CD4-positive, alpha-beta memory T cell (primary cell): Measurements from ENCODE around the gene SLC66A3. TPM values are rescaled to one million over a fixed set of nuclear protein-coding genes. Genes with fewer than 3 reads are reported as not detected.

Source experiments
- CTCF ChIA-PET: fragments of 350-600 bp; sonication (Branson Sonifier 250); formaldehyde crosslinking; loops from one replicate; lab custom pipeline; 2021; ENCODE audit warnings: inconsistent platforms; ENCODE audit not compliant: partially characterized antibody; lab: Charles Lee
- POLR2A ChIA-PET: fragments of 350-600 bp; sonication (Branson Sonifier 250); formaldehyde crosslinking; loops from one replicate; lab custom pipeline; 2021; ENCODE audit not compliant: partially characterized antibody; lab: Charles Lee
- DNase-seq, 5 donors: peaks; one replicate each; pipeline versions ENCODE4 v3.0.0 to v3.0.0-alpha.2; 2020 to 2022; ENCODE audit warnings: mixed read lengths in 1 of 5
- H3K27ac ChIP-seq: one replicate; pipeline ENCODE4 v1.7.0; 2013; ENCODE audit warnings: low read depth, low read length
- H3K27me3 ChIP-seq: 2 replicates; pipeline ENCODE4 v1.7.0; 2013; ENCODE audit warnings: mild to moderate bottlenecking, low read length, moderate library complexity; ENCODE audit not compliant: insufficient read depth
- H3K36me3 ChIP-seq: 2 replicates; pipeline ENCODE4 v1.7.0; 2013; ENCODE audit warnings: mild to moderate bottlenecking, low read length, moderate library complexity; ENCODE audit not compliant: insufficient read depth
- H3K4me1 ChIP-seq: 2 replicates; pipeline ENCODE4 v1.7.0; 2013; ENCODE audit warnings: mild to moderate bottlenecking, low read length, moderate library complexity; ENCODE audit not compliant: insufficient read depth
- H3K4me3 ChIP-seq, 2 donors: one replicate each; pipeline ENCODE4 v1.7.0; 2013; ENCODE audit warnings: low read length in 2 of 2, mild to moderate bottlenecking in 1 of 2
- H3K9me3 ChIP-seq, 2 donors: one replicate each; pipeline ENCODE4 v1.7.0; 2013; ENCODE audit warnings: low read length in 2 of 2, control low read depth in 1 of 2; ENCODE audit not compliant: control insufficient read depth in 1 of 2
- H3K27ac Mint-ChIP-seq, 7 donors: one replicate each; pipeline ENCODE4 v1.8.0; 2020 to 2021; ENCODE audit warnings: mixed read lengths in 7 of 7, mild to moderate bottlenecking in 6 of 7, inconsistent platforms in 3 of 7, moderate library complexity in 3 of 7
- H3K27me3 Mint-ChIP-seq, 2 donors: one replicate each; pipeline ENCODE4 v1.8.0; 2020 to 2021; ENCODE audit warnings: mixed read lengths in 2 of 2
- H3K36me3 Mint-ChIP-seq, 2 donors: one replicate each; pipeline ENCODE4 v1.8.0; 2020 to 2021; ENCODE audit warnings: mixed read lengths in 2 of 2, inconsistent platforms in 1 of 2, mild to moderate bottlenecking in 1 of 2
- H3K4me1 Mint-ChIP-seq, 4 donors: one replicate each; pipeline ENCODE4 v1.8.0; 2020 to 2021; ENCODE audit warnings: mixed read lengths in 4 of 4, mild to moderate bottlenecking in 1 of 4
- H3K4me3 Mint-ChIP-seq, 8 donors: one replicate each; pipeline ENCODE4 v1.8.0; 2020 to 2021; ENCODE audit warnings: mixed read lengths in 8 of 8, mild to moderate bottlenecking in 7 of 8, moderate library complexity in 6 of 8, inconsistent platforms in 3 of 8
- H3K9me3 Mint-ChIP-seq, 8 donors: one replicate each; pipeline ENCODE4 v1.8.0; 2020 to 2021; ENCODE audit warnings: mixed read lengths in 8 of 8, mild to moderate bottlenecking in 5 of 8, inconsistent platforms in 3 of 8, moderate library complexity in 1 of 8
- intact Hi-C: fragments of 100-400 bp; cut with micrococcal nuclease; formaldehyde crosslinking; loops from one replicate; pipeline ENCODE4 v1.15.1; 2023
- polyA plus RNA-seq, 2 donors: library from polyadenylated mRNA; unstranded; fragments of 300-500 nt; fragmentation: Illumina TruSeq; gene quantifications; one replicate each; pipeline ENCODE4 v1.2.3, GENCODE V29; 2021
- total RNA-seq, 2 experiments: library from RNA; stranded (reverse); gene quantifications; one replicate each; pipeline ENCODE4 v1.2.3, GENCODE V29; 2021

The SLC66A3 gene
- total RNA-seq: 10 to 100 TPM; 27.9 to 33.1 TPM
- 100 to 1,000 TPM in 1 of 2 donors, 10 to 100 TPM in 1; 82.6 to 110 TPM for polyA plus RNA-seq

DNA sequence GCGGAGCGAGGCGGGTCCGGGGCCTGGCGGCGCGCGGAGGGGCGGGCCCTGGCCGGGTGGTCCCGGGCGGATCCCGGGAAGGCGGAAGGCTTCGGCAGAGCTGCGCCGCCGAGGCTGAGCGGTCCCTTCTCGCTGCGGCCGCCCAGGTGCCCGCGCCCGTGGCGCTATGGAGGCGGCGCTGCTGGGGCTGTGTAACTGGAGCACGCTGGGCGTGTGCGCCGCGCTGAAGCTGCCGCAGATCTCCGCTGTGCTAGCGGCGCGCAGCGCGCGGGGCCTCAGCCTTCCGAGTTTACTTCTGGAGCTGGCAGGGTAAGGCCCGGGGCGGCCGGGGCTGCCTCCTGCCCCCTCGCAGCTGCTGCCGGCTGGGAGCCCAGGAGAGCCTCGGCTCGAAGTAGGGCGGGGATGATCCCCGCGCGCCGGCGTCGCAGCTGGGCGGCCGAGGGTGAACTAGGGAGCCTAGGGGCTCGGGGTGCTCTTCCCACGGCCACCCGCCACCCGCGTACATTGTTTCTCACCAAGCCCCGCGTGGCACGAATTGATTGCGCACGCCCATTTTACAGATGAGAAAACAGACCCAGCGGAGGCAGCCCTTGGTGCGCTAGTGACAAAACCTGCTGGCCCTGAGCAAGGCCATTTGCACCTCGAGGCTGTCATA lies at the start of gene SLC66A3:
Gene SLC66A3 (plus strand): TSS at position 87 of the 655 bp plus-strand sequence. CDS start 80 bp downstream, at position 167.
- Mint-ChIP-seq H3K4me1 (peaks cover 8 to 33% (median 26%) of the 10 kb centered on the region in 4 donors), H3K4me3 (peak within 1 kb of the TSS; percentile 81 to 88 (median 86)), H3K27me3 (no peaks in the 10 kb centered on the region), H3K36me3 (peaks cover 0 to 4% of the 10 kb centered on the region in 2 donors), H3K9me3 (no peaks in the 10 kb centered on the region), H3K27ac (peak within 1 kb of the TSS; percentile 85 to 93 (median 88))
- ChIA-PET CTCF (interaction anchor here (1.0 to 5.8 kb wide), 5 partner anchors 23 to 624 kb away, joined by 3 to 53 read pairs (median 3); partner anchors contain the start of gene E2F6), POLR2A (interaction anchor here (0.5 to 4.2 kb wide), 12 partner anchors 12 to 1524 kb away, joined by 3 to 55 read pairs (median 6); partner anchors contain the start of genes E2F6, PDIA6, ROCK2 and YWHAQ)
- H3K36me3 ChIP-seq: no peaks in the 10 kb centered on the region
- peak in 4 of 5 donors; percentile 86 to 90 (median 87) for DNase-seq
- intact Hi-C loops: loop anchor here (1.0 to 10.0 kb wide), 7 partner anchors 25 to 711 kb away; partner anchors contain the start of genes E2F6, ODC1, PDIA6 and ROCK2
- no peaks in the 10 kb centered on the region for H3K9me3 ChIP-seq
- peaks cover 23% of the 10 kb centered on the region for H3K4me1 ChIP-seq
- no peaks in the 10 kb centered on the region for H3K27me3 ChIP-seq
- H3K27ac ChIP-seq: peak within 1 kb of the TSS; percentile 68
- H3K4me3 ChIP-seq: peak within 1 kb of the TSS; percentile 38 to 77

DNA sequence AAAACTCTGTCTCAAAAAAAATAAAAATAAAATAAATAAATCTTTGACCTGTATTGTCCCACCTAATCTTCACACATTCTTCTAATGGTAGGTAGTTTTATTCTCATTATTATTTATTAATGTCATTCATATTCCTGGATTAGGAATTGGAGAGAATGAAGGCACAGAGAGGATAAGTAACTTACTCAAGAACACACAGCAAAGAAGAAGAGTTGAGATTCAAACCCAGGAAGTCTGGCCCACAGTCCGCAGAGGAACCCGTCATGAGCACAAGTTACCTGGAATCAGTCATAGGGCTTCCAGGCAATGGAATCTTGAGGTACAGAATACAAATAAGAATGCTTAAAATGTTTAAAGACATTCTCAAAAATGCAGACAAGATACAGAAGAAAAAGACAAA lies 46.3 kb upstream of the SLC66A3 start:
- no peak for DNase-seq
- Histone ChIP-seq H3K9me3 (no peaks in the 10 kb centered on the region), H3K27me3 (no peaks in the 10 kb centered on the region), H3K4me1 (peaks cover 37% of the 10 kb centered on the region), H3K36me3 (no peaks in the 10 kb centered on the region), H3K4me3 (no peak overlapping the region), H3K27ac (no peak overlapping the region)
- POLR2A ChIA-PET: no interaction called here
- no peaks in the 10 kb centered on the region for H3K27me3 Mint-ChIP-seq
- peaks cover 0 to 11% (median under 1%) of the 10 kb centered on the region in 8 donors for H3K9me3 Mint-ChIP-seq
- H3K27ac Mint-ChIP-seq: no peak overlapping the region
- no peak overlapping the region for H3K4me3 Mint-ChIP-seq
- no peaks in the 10 kb centered on the region for H3K36me3 Mint-ChIP-seq
- intact Hi-C loops: no loop called here
- CTCF ChIA-PET: interaction anchor here (6.3 kb wide), 1 partner anchor 22 kb away, joined by 47 read pairs; a partner anchor contains a TSS
- H3K4me1 Mint-ChIP-seq: peaks cover 21 to 30% (median 23%) of the 10 kb centered on the region in 4 donors

DNA sequence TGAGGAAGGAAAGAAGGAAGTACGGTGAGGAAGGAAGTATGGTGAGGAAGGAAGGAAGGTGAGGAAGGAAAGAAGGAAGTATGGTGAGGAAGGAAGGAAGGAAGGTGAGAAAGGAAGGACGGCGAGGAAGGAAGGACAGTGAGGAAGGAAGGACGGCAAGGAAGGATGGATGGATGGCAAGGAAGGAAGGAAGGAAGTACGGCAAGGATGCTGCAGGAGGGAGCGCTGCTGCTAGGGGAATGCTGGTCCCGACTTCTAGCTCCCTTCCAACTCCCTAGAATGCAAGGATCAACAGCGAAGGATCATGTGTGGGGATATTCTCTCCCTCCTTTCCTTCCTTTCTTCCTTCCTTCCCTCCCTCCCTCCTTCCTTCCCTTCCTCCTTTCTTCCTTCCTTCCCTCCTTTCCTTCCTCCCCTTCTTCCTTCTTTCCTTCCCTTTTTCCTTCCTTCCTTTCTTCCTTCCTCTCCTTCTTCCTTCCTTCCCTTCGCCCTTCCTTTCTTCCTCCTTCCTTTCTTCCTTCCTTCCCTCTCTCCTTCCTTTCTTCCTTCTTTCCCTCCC lies 42.3 kb upstream of the SLC66A3 start:
- Mint-ChIP-seq H3K4me1 (peaks cover 0 to 9% (median 4%) of the 10 kb centered on the region in 4 donors), H3K4me3 (peak overlapping the region in 1 of 8 donors; percentile 39), H3K9me3 (peaks cover 0 to 11% (median under 1%) of the 10 kb centered on the region in 8 donors), H3K27me3 (no peaks in the 10 kb centered on the region), H3K36me3 (no peaks in the 10 kb centered on the region), H3K27ac (peak overlapping the region in 3 of 7 donors; percentile 42 to 85 (median 83))
- Histone ChIP-seq H3K36me3 (no peaks in the 10 kb centered on the region), H3K4me3 (no peak overlapping the region), H3K27me3 (no peaks in the 10 kb centered on the region), H3K9me3 (no peaks in the 10 kb centered on the region), H3K27ac (no peak overlapping the region), H3K4me1 (no peaks in the 10 kb centered on the region)
- CTCF ChIA-PET: no interaction called here
- no peak for DNase-seq
- POLR2A ChIA-PET: no interaction called here
- intact Hi-C loops: no loop called here

DNA sequence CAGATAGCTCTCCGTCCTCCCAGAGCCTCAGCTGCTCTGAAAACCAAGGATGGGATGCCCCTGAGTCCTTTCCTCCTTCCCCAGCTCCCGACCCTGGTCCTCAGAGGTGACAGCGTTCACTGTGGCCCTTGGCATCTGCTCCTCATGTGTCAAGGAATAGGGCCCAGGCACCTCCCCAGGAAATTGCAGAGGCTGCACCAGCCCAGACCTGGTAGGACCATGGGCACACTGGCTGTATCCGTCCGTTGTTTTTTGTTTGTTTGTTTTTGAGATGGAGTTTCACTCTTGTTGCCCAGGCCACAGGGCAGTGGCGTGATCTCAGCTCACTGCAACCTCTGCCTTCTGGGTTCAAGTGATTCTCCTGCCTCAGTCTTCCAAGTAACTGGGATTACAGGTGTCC lies 37.5 kb upstream of the SLC66A3 start:
- CTCF ChIA-PET: interaction anchor here (1.1 to 1.2 kb wide), 2 partner anchors 12 to 282 kb away, joined by 3 to 4 read pairs; no protein-coding TSS in a partner anchor
- intact Hi-C loops: no loop called here

DNA sequence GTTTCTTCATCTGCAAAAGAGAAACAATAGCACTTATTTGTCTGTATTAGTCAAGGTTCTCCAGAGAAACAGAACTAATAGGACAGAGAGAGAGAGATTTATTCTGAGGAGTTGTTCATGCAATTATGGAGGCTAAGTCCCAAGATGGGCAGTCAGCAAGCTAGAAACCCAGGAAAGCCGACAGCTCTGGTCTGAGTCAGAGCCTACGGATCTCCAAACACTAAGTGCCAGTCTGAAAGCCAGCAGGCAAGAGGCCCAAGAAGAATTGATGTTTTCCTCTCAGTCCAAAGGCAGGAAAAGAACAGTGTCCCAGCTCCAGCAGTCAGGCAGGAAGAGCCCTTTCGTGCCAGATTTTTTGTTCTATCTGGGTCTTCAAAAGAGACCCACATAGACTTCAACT lies 36.5 kb upstream of the SLC66A3 start:
- ChIA-PET CTCF (interaction anchor here (0.6 to 2.8 kb wide), 2 partner anchors 10 to 287 kb away, joined by 3 to 19 read pairs; no protein-coding TSS in a partner anchor), POLR2A (no interaction called here)
- Mint-ChIP-seq H3K27me3 (no peaks in the 10 kb centered on the region), H3K27ac (no peak overlapping the region), H3K36me3 (no peaks in the 10 kb centered on the region), H3K4me1 (peaks cover 0 to 3% (median 0%) of the 10 kb centered on the region in 4 donors), H3K4me3 (no peak overlapping the region), H3K9me3 (peaks cover 0 to 1% (median 0%) of the 10 kb centered on the region in 8 donors)
- intact Hi-C loops: no loop called here
- H3K9me3 ChIP-seq: no peaks in the 10 kb centered on the region
- no peak overlapping the region for H3K27ac ChIP-seq
- H3K27me3 ChIP-seq: no peaks in the 10 kb centered on the region
- H3K36me3 ChIP-seq: no peaks in the 10 kb centered on the region
- no peak for DNase-seq
- H3K4me3 ChIP-seq: no peak overlapping the region
- H3K4me1 ChIP-seq: no peaks in the 10 kb centered on the region

More for the DNA sequence above, 37.5 kb upstream of the SLC66A3 start:
- POLR2A ChIA-PET: interaction anchor here (1.0 to 1.2 kb wide), 2 partner anchors 11 to 14 kb away, joined by 3 to 4 read pairs; no protein-coding TSS in a partner anchor
- no peaks in the 10 kb centered on the region for H3K9me3 ChIP-seq
- Mint-ChIP-seq H3K9me3 (peaks cover 0 to 2% (median 0%) of the 10 kb centered on the region in 8 donors), H3K27ac (no peak overlapping the region), H3K4me1 (peaks cover 0 to 4% (median 0%) of the 10 kb centered on the region in 4 donors), H3K27me3 (no peaks in the 10 kb centered on the region), H3K4me3 (no peak overlapping the region), H3K36me3 (no peaks in the 10 kb centered on the region)
- no peak overlapping the region for H3K27ac ChIP-seq
- H3K27me3 ChIP-seq: no peaks in the 10 kb centered on the region
- no peaks in the 10 kb centered on the region for H3K36me3 ChIP-seq
- H3K4me3 ChIP-seq: no peak overlapping the region
- no peak for DNase-seq
- H3K4me1 ChIP-seq: no peaks in the 10 kb centered on the region

DNA sequence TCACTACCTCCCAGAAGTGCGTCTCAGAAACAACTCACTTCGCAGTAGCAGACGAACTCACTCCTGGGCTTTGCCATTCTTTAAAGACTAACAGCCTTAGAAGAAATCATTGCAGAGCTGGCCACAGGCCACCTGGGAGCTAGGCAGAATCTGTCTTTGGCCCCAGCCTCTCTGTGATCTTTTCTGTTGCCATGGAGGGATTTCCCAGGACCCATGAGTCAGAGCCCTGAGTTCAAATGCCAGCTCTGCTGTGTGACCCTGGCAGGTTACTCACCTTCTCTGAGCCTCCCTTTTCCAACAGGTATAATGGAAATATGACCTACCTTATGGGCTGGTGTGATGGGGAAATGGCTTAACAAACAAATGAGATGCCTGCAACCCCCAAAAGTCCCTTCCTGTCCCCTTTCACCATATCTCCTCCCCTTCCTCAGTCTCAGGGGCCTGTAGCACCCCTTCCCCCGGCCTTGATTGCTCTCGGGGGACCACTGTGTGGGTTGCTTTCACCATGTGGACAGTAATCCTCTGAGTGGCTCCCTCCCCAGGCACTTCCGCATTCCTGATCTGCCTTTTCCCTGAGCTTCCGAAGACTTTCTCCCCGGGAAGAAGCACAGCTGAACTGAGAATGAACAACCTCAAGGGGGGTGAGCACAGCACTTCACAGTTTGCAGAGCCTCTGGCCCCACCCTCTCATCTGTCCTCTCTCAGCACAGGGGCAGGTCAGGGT lies 34.0 kb upstream of the SLC66A3 start:
- CTCF ChIA-PET: interaction anchor here (1.0 to 2.8 kb wide), 6 partner anchors 8 to 290 kb away, joined by 3 to 19 read pairs (median 6); a partner anchor contains a TSS
- intact Hi-C loops: no loop called here
- H3K4me3 ChIP-seq: no peak overlapping the region
- no peaks in the 10 kb centered on the region for H3K9me3 ChIP-seq
- H3K36me3 ChIP-seq: no peaks in the 10 kb centered on the region
- DNase-seq: no peak
- peaks cover 3 to 10% (median 8%) of the 10 kb centered on the region in 4 donors for H3K4me1 Mint-ChIP-seq
- H3K36me3 Mint-ChIP-seq: no peaks in the 10 kb centered on the region
- POLR2A ChIA-PET: no interaction called here
- H3K27me3 ChIP-seq: no peaks in the 10 kb centered on the region
- peaks cover 0 to 1% (median 0%) of the 10 kb centered on the region in 8 donors for H3K9me3 Mint-ChIP-seq
- no peak overlapping the region for H3K4me3 Mint-ChIP-seq
- H3K27ac ChIP-seq: no peak overlapping the region
- H3K27me3 Mint-ChIP-seq: no peaks in the 10 kb centered on the region
- peaks cover 8% of the 10 kb centered on the region for H3K4me1 ChIP-seq
- peak overlapping the region in 1 of 7 donors; percentile 52 for H3K27ac Mint-ChIP-seq
